OCI-LY7 (cell line): ENCODE results near the gene SLC25A38. TPM values are rescaled to one million over a fixed set of nuclear protein-coding genes. Genes with fewer than 3 reads are reported as not detected.

Experiments
- BruUV-seq: library from RNA; stranded (reverse); fragments of 400-500 nt; replicated peaks from 2 replicates; lab custom pipeline; 2021; lab: Mats Ljungman, UMichigan
- CTCF ChIA-PET: fragments of 300-600 bp; sonication (Branson Sonifier 250); formaldehyde crosslinking; loops from one replicate; lab custom pipeline; 2022; ENCODE audit warnings: antibody characterized with exemption; ENCODE audit not compliant: unreplicated experiment; lab: Charles Lee
- POLR2A ChIA-PET: fragments of 300-600 bp; sonication (Branson Sonifier 250); formaldehyde crosslinking; loops from one replicate; lab custom pipeline; 2022; ENCODE audit warnings: antibody characterized with exemption; lab: Charles Lee
- DNase-seq: peaks from one replicate; pipeline ENCODE4 v3.0.0-alpha.2; 2015; ENCODE audit warnings: low spot score
- H2AFZ ChIP-seq: fragments of 200-600 bp; sonication (generic), shearing (Covaris generic); 2 replicates; pipeline ENCODE4 v1.6.1; 2014; ENCODE audit warnings: mild to moderate bottlenecking, antibody characterized with exemption, low read length, moderate library complexity
- H3K27ac ChIP-seq: fragments of 200-600 bp; sonication (generic); 2 replicates; pipeline ENCODE4 v1.5.1; 2014; ENCODE audit warnings: mixed run types, low read depth, mild to moderate bottlenecking, moderate library complexity, low read length, inconsistent platforms; ENCODE audit not compliant: poor library complexity, severe bottlenecking
- H3K36me3 ChIP-seq: fragments of 200-600 bp; sonication (generic); 2 replicates; pipeline ENCODE4 v1.6.1; 2014; ENCODE audit warnings: mild to moderate bottlenecking, antibody characterized with exemption, low read length, moderate library complexity, mixed read lengths; ENCODE audit not compliant: insufficient read depth
- H3K4me1 ChIP-seq: fragments of 200-600 bp; sonication (generic); 2 replicates; pipeline ENCODE4 v1.5.1; 2014; ENCODE audit warnings: mild to moderate bottlenecking, low read length; ENCODE audit not compliant: insufficient read depth, poor library complexity, severe bottlenecking
- H3K4me2 ChIP-seq: fragments of 200-600 bp; sonication (generic); 2 replicates; pipeline ENCODE4 v1.6.1; 2014; ENCODE audit warnings: mild to moderate bottlenecking, low read length
- H3K4me3 ChIP-seq: fragments of 200-600 bp; sonication (generic); 2 replicates; pipeline ENCODE4 v1.5.1; 2014; ENCODE audit warnings: mild to moderate bottlenecking, low read depth, low read length; ENCODE audit not compliant: poor library complexity, severe bottlenecking
- H3K79me2 ChIP-seq: fragments of 200-600 bp; sonication (generic); 2 replicates; pipeline ENCODE4 v1.6.1; 2016; ENCODE audit warnings: low read depth, mild to moderate bottlenecking, low read length, moderate library complexity, mixed read lengths; ENCODE audit not compliant: insufficient read depth
- H3K9me2 ChIP-seq: fragments of 200-600 bp; sonication (generic); 2 replicates; pipeline ENCODE4 v1.6.1; 2016; ENCODE audit warnings: mild to moderate bottlenecking, low read length, mixed read lengths; ENCODE audit not compliant: insufficient read depth
- H3K9me3 ChIP-seq: fragments of 200-600 bp; sonication (generic); 2 replicates; pipeline ENCODE4 v1.6.1; 2014; ENCODE audit warnings: mild to moderate bottlenecking, mixed run types, low read length, mixed read lengths
- H4K20me1 ChIP-seq: fragments of 200-600 bp; sonication (generic); 2 replicates; pipeline ENCODE4 v1.6.1; 2014; ENCODE audit warnings: mild to moderate bottlenecking, antibody characterized with exemption, low read length, moderate library complexity, mixed read lengths; ENCODE audit not compliant: insufficient read depth
- EZH2phosphoT487 ChIP-seq: fragments of 200-600 bp; sonication (generic); IDR thresholded peaks from 2 replicates; pipeline ENCODE4 v1.6.1; 2018; ENCODE audit warnings: low read depth, borderline replicate concordance, mild to moderate bottlenecking, mixed run types, antibody characterized with exemption, low read length, moderate library complexity, mixed read lengths
- intact Hi-C: fragments of 100-400 bp; cut with micrococcal nuclease; formaldehyde crosslinking; loops from one replicate; pipeline ENCODE4 v1.10.0; 2022; ENCODE audit not compliant: unreplicated experiment
- total RNA-seq, 2 experiments: library from RNA; depleted of rRNA in 1 of 2; stranded (reverse); fragments of >200 nt in 1 of 2; shearing (Covaris generic) in 1 of 2; gene quantifications; 2 replicates each; pipeline ENCODE4 v1.2.3, GENCODE V29; 2014 to 2022
- TF ChIP-seq, protein P1 (sequence below): fragments of 200-600 bp; sonication (generic); conservative IDR thresholded peaks from 2 replicates; pipeline ENCODE4 v1.5.1; 2014; ENCODE audit warnings: mild to moderate bottlenecking, antibody characterized with exemption, low read length, moderate library complexity, mixed read lengths

SLC25A38 gene
- total RNA-seq, 2 experiments from 2014 or later = 32.6 to 35.4 TPM

DNA sequence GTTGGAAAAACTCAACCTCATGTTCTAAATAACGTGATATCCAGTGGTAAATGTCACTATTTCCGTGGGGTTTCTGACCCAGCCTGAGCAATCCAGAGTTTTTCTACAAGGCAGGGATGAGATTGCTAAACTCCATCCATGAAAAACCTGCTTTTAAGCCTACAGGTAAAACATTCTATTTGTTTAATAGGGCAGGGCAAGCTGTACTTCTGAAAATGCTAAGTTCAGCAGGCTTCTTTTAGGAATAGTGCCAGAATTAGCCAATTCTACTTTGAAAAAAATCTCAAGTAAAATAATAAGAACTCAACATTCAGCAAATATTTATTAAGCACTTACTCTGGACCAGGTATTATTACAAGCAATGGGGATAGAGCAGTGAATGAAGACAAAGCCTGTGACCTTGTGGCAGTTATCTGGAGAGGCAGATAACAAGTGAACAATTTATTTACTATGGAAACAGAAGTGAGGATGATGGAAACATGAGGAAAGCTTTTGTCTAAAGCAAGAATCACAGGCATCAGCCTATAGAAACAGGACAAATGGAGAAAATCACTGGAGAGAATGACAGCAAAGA lies 36.7 kb downstream of the SLC25A38 start:
- H3K4me3 ChIP-seq = no peak overlapping the region
- no peaks in the 10 kb centered on the region for H3K9me3 ChIP-seq
- H3K4me1 ChIP-seq = no peaks in the 10 kb centered on the region
- no peaks in the 10 kb centered on the region for H4K20me1 ChIP-seq
- CTCF ChIA-PET = no interaction called here
- H2AFZ ChIP-seq = no peak overlapping the region
- intact Hi-C loops = no loop called here
- POLR2A ChIA-PET = no interaction called here
- no peak for DNase-seq
- no peaks in the 10 kb centered on the region for H3K79me2 ChIP-seq
- no peak for TF ChIP-seq EZH2phosphoT487
- TF ChIP-seq, protein P1, sequence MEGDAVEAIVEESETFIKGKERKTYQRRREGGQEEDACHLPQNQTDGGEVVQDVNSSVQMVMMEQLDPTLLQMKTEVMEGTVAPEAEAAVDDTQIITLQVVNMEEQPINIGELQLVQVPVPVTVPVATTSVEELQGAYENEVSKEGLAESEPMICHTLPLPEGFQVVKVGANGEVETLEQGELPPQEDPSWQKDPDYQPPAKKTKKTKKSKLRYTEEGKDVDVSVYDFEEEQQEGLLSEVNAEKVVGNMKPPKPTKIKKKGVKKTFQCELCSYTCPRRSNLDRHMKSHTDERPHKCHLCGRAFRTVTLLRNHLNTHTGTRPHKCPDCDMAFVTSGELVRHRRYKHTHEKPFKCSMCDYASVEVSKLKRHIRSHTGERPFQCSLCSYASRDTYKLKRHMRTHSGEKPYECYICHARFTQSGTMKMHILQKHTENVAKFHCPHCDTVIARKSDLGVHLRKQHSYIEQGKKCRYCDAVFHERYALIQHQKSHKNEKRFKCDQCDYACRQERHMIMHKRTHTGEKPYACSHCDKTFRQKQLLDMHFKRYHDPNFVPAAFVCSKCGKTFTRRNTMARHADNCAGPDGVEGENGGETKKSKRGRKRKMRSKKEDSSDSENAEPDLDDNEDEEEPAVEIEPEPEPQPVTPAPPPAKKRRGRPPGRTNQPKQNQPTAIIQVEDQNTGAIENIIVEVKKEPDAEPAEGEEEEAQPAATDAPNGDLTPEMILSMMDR = no peak
- no peaks in the 10 kb centered on the region for H3K9me2 ChIP-seq
- H3K27ac ChIP-seq = no peak overlapping the region
- BruUV-seq = no TSS peak
- H3K36me3 ChIP-seq = peaks cover 4% of the 10 kb centered on the region; the same call in 1 of the 2 replicates
- no peak overlapping the region for H3K4me2 ChIP-seq

DNA sequence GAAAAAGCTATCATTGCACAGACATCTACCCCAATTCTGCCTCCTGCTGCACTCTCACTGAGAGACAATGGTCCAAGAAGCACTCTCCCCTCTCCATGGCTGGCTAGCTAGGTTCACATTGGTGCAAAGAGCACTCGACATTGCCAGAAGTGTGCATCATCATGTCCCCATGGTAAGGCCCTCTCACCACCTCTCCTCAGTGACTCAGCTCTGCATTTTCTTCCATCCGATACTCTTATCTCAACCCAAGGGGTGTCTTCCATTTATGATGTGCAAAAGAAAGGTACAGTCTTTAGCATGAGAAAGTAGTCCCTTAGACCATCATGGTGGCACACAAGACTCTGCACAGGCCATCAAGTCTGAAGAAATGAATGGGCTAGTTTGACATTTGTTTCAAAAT lies 37.4 kb downstream of the SLC25A38 start:
- H2AFZ ChIP-seq = no peak overlapping the region
- no peaks in the 10 kb centered on the region for H3K36me3 ChIP-seq
- no peaks in the 10 kb centered on the region for H3K4me1 ChIP-seq
- no peaks in the 10 kb centered on the region for H4K20me1 ChIP-seq
- TF ChIP-seq, protein P1 = no peak
- TF ChIP-seq EZH2phosphoT487 = no peak
- no peak overlapping the region for H3K4me2 ChIP-seq
- CTCF ChIA-PET = no interaction called here
- intact Hi-C loops = no loop called here
- no peaks in the 10 kb centered on the region for H3K9me3 ChIP-seq
- POLR2A ChIA-PET = no interaction called here
- H3K9me2 ChIP-seq = no peaks in the 10 kb centered on the region
- no peak for DNase-seq
- no peak overlapping the region for H3K27ac ChIP-seq
- no peaks in the 10 kb centered on the region for H3K79me2 ChIP-seq
- no peak overlapping the region for H3K4me3 ChIP-seq
- BruUV-seq = no TSS peak

DNA sequence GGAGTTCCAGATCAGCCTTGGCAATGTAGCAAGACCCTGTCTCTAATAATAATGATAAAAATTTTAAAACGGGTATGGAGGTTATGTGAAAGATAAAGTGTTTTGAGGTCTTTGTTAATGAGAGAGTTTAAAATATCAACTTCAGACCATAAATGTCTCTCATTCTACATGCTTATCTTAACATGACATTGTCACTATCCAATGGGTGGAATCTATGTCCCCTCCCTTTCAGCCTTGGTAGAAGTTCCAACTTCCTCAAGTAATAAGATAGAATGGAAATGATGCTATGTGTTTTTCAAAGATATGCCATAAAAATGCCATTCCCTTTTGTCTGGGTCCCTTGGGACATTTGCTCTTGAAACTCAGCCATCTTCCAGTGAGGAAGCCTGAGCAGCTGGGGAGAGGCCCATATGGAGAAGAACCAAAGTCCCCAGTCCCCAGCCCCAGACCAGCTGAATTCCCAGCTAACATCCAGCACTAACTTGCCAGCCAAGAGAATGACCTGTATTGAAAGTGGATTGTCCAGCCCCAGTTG lies 40.3 kb downstream of the SLC25A38 start:
- Histone ChIP-seq H3K9me2 (no peaks in the 10 kb centered on the region), H3K36me3 (no peaks in the 10 kb centered on the region), H3K9me3 (no peaks in the 10 kb centered on the region), H3K4me1 (no peaks in the 10 kb centered on the region), H3K27ac (no peak overlapping the region), H4K20me1 (no peaks in the 10 kb centered on the region), H3K79me2 (no peaks in the 10 kb centered on the region), H3K4me3 (no peak overlapping the region), H3K4me2 (no peak overlapping the region), H2AFZ (no peak overlapping the region)
- intact Hi-C loops = no loop called here
- CTCF ChIA-PET = no interaction called here
- POLR2A ChIA-PET = no interaction called here
- BruUV-seq = no TSS peak
- no peak for DNase-seq
- TF ChIP-seq, protein P1 = no peak
- no peak for TF ChIP-seq EZH2phosphoT487
